ENCODE measurements around the gene OGFR. TPM values are rescaled to one million over a fixed set of nuclear protein-coding genes. Genes with fewer than 3 reads are reported as not detected.

Gene OGFR
- total and polyA plus RNA-seq, 2 experiments from 2014 or later: 9.6 to 50.6 TPM

DNA sequence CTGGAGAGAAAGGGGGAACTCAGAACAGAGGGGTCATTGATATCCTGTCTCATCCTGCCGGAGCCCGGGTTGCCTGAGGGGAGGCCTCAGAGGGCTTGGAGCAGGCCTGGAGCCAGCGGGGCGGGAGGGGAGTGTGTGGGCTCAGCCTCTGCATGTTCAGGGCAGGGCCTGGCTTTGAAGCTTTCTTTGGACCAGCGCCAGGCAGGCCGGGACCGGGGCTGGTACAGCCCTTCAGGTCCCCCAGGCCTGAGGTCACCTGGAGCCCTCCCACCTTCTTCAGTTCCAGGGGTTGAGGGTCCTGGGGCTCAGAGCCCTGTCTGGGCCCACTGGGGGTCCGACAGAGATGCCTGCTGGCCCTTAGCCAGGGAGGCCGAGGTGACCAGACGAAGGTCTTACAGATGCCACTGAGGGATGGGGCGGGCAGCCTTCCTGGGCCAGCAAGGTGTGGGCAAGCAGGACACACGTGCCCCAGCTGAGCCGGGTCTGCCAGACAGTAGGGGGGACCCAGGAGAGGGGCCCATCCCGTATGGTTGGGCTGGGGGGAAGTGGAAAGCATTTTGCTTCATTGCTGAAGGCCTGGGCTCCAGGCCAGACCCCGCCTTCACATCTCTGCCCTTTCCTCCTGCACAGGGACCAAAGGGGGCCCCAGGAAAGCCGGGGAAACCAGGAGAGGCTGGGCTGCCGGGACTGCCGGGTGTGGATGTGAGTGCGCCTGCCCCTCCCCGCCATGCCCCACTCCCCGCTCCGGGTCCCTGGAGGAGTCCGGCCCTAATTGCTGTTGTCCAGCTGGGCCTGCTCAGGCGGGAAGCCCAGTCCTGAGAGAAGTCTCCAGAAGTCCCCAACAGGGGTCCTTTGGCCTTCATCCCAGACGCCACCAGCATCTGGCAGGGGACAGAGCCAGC is 14.2 kb downstream of the OGFR start:
- Mint-ChIP-seq H3K4me3 (peak overlapping the region; percentile 38; the same call in 1 of the 3 replicates), H3K36me3 (ENCODE audit: low read depth) (no peaks in the 10 kb centered on the region), H3K9me3 (no peaks in the 10 kb centered on the region), H3K27ac (no peak overlapping the region; the same call in 1 of the 2 replicates), H3K4me1 (peaks cover 21% of the 10 kb centered on the region), H3K27me3 (ENCODE audit: insufficient read depth, low read depth, poor library complexity) (peaks cover 20% of the 10 kb centered on the region)
- no peak overlapping the region for H3K27ac ChIP-seq (ENCODE audit: low read depth)
- H3K27me3 ChIP-seq (ENCODE audit: insufficient read depth): peaks cover 7% of the 10 kb centered on the region; the same call in 1 of the 2 replicates
- H3F3A ChIP-seq (replicated peaks; ENCODE audit: low read depth): 0 out of 2 replicates have a peak, but pooled peaks cover 4% of the 10 kb centered on the region
- TF ChIP-seq, protein P1, sequence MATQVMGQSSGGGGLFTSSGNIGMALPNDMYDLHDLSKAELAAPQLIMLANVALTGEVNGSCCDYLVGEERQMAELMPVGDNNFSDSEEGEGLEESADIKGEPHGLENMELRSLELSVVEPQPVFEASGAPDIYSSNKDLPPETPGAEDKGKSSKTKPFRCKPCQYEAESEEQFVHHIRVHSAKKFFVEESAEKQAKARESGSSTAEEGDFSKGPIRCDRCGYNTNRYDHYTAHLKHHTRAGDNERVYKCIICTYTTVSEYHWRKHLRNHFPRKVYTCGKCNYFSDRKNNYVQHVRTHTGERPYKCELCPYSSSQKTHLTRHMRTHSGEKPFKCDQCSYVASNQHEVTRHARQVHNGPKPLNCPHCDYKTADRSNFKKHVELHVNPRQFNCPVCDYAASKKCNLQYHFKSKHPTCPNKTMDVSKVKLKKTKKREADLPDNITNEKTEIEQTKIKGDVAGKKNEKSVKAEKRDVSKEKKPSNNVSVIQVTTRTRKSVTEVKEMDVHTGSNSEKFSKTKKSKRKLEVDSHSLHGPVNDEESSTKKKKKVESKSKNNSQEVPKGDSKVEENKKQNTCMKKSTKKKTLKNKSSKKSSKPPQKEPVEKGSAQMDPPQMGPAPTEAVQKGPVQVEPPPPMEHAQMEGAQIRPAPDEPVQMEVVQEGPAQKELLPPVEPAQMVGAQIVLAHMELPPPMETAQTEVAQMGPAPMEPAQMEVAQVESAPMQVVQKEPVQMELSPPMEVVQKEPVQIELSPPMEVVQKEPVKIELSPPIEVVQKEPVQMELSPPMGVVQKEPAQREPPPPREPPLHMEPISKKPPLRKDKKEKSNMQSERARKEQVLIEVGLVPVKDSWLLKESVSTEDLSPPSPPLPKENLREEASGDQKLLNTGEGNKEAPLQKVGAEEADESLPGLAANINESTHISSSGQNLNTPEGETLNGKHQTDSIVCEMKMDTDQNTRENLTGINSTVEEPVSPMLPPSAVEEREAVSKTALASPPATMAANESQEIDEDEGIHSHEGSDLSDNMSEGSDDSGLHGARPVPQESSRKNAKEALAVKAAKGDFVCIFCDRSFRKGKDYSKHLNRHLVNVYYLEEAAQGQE (IDR thresholded peaks at IDR 0.05; ENCODE audit: unreplicated experiment): no peak
- TF ChIP-seq, protein P2, sequence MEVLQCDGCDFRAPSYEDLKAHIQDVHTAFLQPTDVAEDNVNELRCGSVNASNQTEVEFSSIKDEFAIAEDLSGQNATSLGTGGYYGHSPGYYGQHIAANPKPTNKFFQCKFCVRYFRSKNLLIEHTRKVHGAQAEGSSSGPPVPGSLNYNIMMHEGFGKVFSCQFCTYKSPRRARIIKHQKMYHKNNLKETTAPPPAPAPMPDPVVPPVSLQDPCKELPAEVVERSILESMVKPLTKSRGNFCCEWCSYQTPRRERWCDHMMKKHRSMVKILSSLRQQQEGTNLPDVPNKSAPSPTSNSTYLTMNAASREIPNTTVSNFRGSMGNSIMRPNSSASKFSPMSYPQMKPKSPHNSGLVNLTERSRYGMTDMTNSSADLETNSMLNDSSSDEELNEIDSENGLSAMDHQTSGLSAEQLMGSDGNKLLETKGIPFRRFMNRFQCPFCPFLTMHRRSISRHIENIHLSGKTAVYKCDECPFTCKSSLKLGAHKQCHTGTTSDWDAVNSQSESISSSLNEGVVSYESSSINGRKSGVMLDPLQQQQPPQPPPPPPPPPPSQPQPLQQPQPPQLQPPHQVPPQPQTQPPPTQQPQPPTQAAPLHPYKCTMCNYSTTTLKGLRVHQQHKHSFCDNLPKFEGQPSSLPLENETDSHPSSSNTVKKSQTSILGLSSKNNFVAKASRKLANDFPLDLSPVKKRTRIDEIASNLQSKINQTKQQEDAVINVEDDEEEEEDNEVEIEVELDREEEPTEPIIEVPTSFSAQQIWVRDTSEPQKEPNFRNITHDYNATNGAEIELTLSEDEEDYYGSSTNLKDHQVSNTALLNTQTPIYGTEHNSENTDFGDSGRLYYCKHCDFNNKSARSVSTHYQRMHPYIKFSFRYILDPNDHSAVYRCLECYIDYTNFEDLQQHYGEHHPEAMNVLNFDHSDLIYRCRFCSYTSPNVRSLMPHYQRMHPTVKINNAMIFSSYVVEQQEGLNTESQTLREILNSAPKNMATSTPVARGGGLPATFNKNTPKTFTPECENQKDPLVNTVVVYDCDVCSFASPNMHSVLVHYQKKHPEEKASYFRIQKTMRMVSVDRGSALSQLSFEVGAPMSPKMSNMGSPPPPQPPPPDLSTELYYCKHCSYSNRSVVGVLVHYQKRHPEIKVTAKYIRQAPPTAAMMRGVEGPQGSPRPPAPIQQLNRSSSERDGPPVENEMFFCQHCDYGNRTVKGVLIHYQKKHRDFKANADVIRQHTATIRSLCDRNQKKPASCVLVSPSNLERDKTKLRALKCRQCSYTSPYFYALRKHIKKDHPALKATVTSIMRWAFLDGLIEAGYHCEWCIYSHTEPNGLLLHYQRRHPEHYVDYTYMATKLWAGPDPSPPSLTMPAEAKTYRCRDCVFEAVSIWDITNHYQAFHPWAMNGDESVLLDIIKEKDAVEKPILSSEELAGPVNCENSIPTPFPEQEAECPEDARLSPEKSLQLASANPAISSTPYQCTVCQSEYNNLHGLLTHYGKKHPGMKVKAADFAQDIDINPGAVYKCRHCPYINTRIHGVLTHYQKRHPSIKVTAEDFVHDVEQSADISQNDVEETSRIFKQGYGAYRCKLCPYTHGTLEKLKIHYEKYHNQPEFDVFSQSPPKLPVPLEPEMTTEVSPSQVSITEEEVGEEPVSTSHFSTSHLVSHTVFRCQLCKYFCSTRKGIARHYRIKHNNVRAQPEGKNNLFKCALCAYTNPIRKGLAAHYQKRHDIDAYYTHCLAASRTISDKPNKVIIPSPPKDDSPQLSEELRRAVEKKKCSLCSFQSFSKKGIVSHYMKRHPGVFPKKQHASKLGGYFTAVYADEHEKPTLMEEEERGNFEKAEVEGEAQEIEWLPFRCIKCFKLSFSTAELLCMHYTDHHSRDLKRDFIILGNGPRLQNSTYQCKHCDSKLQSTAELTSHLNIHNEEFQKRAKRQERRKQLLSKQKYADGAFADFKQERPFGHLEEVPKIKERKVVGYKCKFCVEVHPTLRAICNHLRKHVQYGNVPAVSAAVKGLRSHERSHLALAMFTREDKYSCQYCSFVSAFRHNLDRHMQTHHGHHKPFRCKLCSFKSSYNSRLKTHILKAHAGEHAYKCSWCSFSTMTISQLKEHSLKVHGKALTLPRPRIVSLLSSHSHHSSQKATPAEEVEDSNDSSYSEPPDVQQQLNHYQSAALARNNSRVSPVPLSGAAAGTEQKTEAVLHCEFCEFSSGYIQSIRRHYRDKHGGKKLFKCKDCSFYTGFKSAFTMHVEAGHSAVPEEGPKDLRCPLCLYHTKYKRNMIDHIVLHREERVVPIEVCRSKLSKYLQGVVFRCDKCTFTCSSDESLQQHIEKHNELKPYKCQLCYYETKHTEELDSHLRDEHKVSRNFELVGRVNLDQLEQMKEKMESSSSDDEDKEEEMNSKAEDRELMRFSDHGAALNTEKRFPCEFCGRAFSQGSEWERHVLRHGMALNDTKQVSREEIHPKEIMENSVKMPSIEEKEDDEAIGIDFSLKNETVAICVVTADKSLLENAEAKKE (CRISPR knock-in tag; IDR thresholded peaks at IDR 0.05): no peak
- TF ChIP-seq ZNF114 (CRISPR knock-in tag; IDR thresholded peaks at IDR 0.05) (no peak), JUNB (IDR thresholded peaks at IDR 0.05; ENCODE audit: unreplicated experiment) (no peak), NANOG (IDR thresholded peaks at IDR 0.05; ENCODE audit: borderline replicate concordance) (no peak), STAT1 (IDR thresholded peaks at IDR 0.05; ENCODE audit: unreplicated experiment) (no peak)
- ATAC-seq: no peak
- no peaks in the 10 kb centered on the region for H3K9me2 ChIP-seq (ENCODE audit: insufficient read depth)
- no peak overlapping the region for H2AFZ ChIP-seq
- peak overlapping the region; percentile 90; the same call in 1 of the 2 replicates for H3K4me2 ChIP-seq
- peaks cover 10% of the 10 kb centered on the region; the same call in 1 of the 2 replicates for H3K4me1 ChIP-seq (ENCODE audit: insufficient read depth)
- DNase-seq (ENCODE audit: low spot score): no peak
- H3K79me2 ChIP-seq (replicated peaks; ENCODE audit: insufficient read depth): peaks cover 8% of the 10 kb centered on the region; the same call in 1 of the 2 replicates
- peaks cover 5% of the 10 kb centered on the region; the same call in 1 of the 2 replicates for H4K20me1 ChIP-seq (replicated peaks; ENCODE audit: insufficient read depth)
- no peaks in the 10 kb centered on the region for H3K36me3 ChIP-seq (ENCODE audit: insufficient read depth)
- no peak overlapping the region for H3K4me3 ChIP-seq

All from GM23338 (cell line).